CD14-positive monocyte (primary cell): Measurements from ENCODE around the gene KRTAP4-16. TPM values are rescaled to one million over a fixed set of nuclear protein-coding genes. Genes with fewer than 3 reads are reported as not detected.
"Not testable (repeated sequence)": the region's sequence is repeated elsewhere in the genome, so short reads cannot be mapped to it uniquely, and the experiment has no call there.

Experiments
- DNase-seq, 3 donors: peaks; one replicate each; pipeline ENCODE4 v3.0.0-alpha.2; 2011 to 2022
- H2AFZ ChIP-seq: 2 replicates; pipeline ENCODE4 v1.6.0; 2012; ENCODE audit warnings: mild to moderate bottlenecking, low read depth, low read length, inconsistent platforms; ENCODE audit not compliant: insufficient read depth, poor library complexity, severe bottlenecking
- H3K27ac ChIP-seq, 2 donors: 1 replicate in 1 of 2; 2 replicates in 1 of 2; pipeline ENCODE4 v1.5.1; 2012 to 2013; ENCODE audit warnings: low read length in 2 of 2, control low read depth in 1 of 2, inconsistent platforms in 1 of 2, low read depth in 1 of 2, mild to moderate bottlenecking in 1 of 2
- H3K27me3 ChIP-seq, 2 donors: one replicate each; pipeline versions ENCODE4 v1.6.0 to v1.6.1; 2011 to 2013; ENCODE audit warnings: low read length in 2 of 2; ENCODE audit not compliant: control insufficient read depth in 2 of 2, insufficient read depth in 2 of 2
- H3K36me3 ChIP-seq, 2 donors: replicated peaks in 1 of 2; 1 replicate in 1 of 2; 2 replicates in 1 of 2; pipeline versions ENCODE4 v1.5.1 to v1.6.1; 2012 to 2013; ENCODE audit warnings: low read length in 2 of 2, control low read depth in 1 of 2, inconsistent platforms in 1 of 2, mild to moderate bottlenecking in 1 of 2; ENCODE audit not compliant: insufficient read depth in 2 of 2, control insufficient read depth in 1 of 2
- H3K4me1 ChIP-seq, 2 donors: 1 replicate in 1 of 2; 2 replicates in 1 of 2; pipeline versions ENCODE4 v1.5.1 to v1.6.1; 2012 to 2013; ENCODE audit warnings: low read length in 2 of 2, control low read depth in 1 of 2, inconsistent platforms in 1 of 2, mild to moderate bottlenecking in 1 of 2, moderate library complexity in 1 of 2; ENCODE audit not compliant: insufficient read depth in 2 of 2, control insufficient read depth in 1 of 2
- H3K4me2 ChIP-seq: replicated peaks from 2 replicates; pipeline ENCODE3; 2012; ENCODE audit warnings: low read length, moderate library complexity, mild to moderate bottlenecking; ENCODE audit not compliant: poor library complexity, severe bottlenecking; ENCODE audit errors: extremely low read depth
- H3K4me3 ChIP-seq, 3 experiments: fragments of 200-600 bp in 1 of 3; sonication (generic) in 1 of 3; replicated peaks in 1 of 3; 1 replicate in 2 of 3; 2 replicates in 1 of 3; pipeline ENCODE4 v1.5.1; 2011 to 2013; ENCODE audit warnings: low read length in 3 of 3, mild to moderate bottlenecking in 3 of 3, control low read depth in 2 of 3, low read depth in 2 of 3, inconsistent platforms in 1 of 3, moderate library complexity in 1 of 3
- H3K79me2 ChIP-seq: 2 replicates; pipeline ENCODE4 v1.6.0; 2012; ENCODE audit warnings: mild to moderate bottlenecking, control low read depth, inconsistent platforms, low read length, moderate library complexity; ENCODE audit not compliant: insufficient read depth
- H3K9ac ChIP-seq: 2 replicates; pipeline ENCODE4 v1.6.0; 2017; ENCODE audit warnings: low read length, mild to moderate bottlenecking; ENCODE audit not compliant: insufficient read depth, poor library complexity, severe bottlenecking
- H3K9me3 ChIP-seq, 2 donors: replicated peaks in 1 of 2; 1 replicate in 1 of 2; 2 replicates in 1 of 2; pipeline versions ENCODE4 v1.5.1 to v1.6.1; 2012 to 2013; ENCODE audit warnings: low read length in 2 of 2, control low read depth in 1 of 2; ENCODE audit not compliant: control insufficient read depth in 1 of 2, insufficient read depth in 1 of 2
- H4K20me1 ChIP-seq: 2 replicates; pipeline ENCODE4 v1.6.0; 2012; ENCODE audit warnings: mild to moderate bottlenecking, low read length, control low read depth, moderate library complexity; ENCODE audit not compliant: insufficient read depth
- H3K27ac Mint-ChIP-seq, 7 donors: one replicate each; pipeline ENCODE4 v1.8.0; 2020; ENCODE audit warnings: mild to moderate bottlenecking in 7 of 7, mixed read lengths in 7 of 7, moderate library complexity in 6 of 7, inconsistent platforms in 2 of 7
- H3K27me3 Mint-ChIP-seq, 3 donors: one replicate each; pipeline ENCODE4 v1.8.0; 2021 to 2022; ENCODE audit warnings: low read depth in 3 of 3, mild to moderate bottlenecking in 3 of 3, mixed read lengths in 3 of 3, moderate library complexity in 3 of 3, inconsistent platforms in 1 of 3
- H3K36me3 Mint-ChIP-seq, 2 donors: one replicate each; pipeline ENCODE4 v1.8.0; 2020; ENCODE audit warnings: mixed read lengths in 2 of 2, inconsistent platforms in 1 of 2, mild to moderate bottlenecking in 1 of 2
- H3K4me1 Mint-ChIP-seq: one replicate; pipeline ENCODE4 v1.8.0; 2020; ENCODE audit warnings: mild to moderate bottlenecking, mixed read lengths
- H3K4me3 Mint-ChIP-seq, 2 donors: one replicate each; pipeline ENCODE4 v1.8.0; 2020; ENCODE audit warnings: mild to moderate bottlenecking in 2 of 2, mixed read lengths in 2 of 2, moderate library complexity in 1 of 2
- H3K9me3 Mint-ChIP-seq, 7 donors: one replicate each; pipeline ENCODE4 v1.8.0; 2020 to 2022; ENCODE audit warnings: mixed read lengths in 7 of 7, mild to moderate bottlenecking in 6 of 7, moderate library complexity in 6 of 7, inconsistent platforms in 2 of 7
- WGBS: methylation state at CpG from one replicate; pipeline ENCODE4 v1.1.5; 2013; ENCODE audit warnings: missing lambda C conversion rate; ENCODE audit not compliant: insufficient coverage; 5-methylcytosine and 5-hydroxymethylcytosine counted together
- intact Hi-C, 2 donors: fragments of 100-400 bp; cut with micrococcal nuclease; formaldehyde crosslinking; loops; one replicate each; pipeline versions ENCODE4 v1.15.0 to v1.15.1; 2023
- polyA plus RNA-seq, 3 donors: library from polyadenylated mRNA; depleted of rRNA in 1 of 3; unstranded in 2 of 3; stranded (reverse) in 1 of 3; fragments of 300-500 nt in 2 of 3; fragments of >200 nt in 1 of 3; fragmentation: Illumina TruSeq in 2 of 3; gene quantifications; 1 replicate in 2 of 3; 2 replicates in 1 of 3; pipeline ENCODE4 v1.2.3, GENCODE V29; 2012 to 2021
- TF ChIP-seq, protein P1 (sequence below): fragments of 200-600 bp; IDR thresholded peaks from one replicate; pipeline ENCODE4 v1.8.0; 2022; ENCODE audit warnings: antibody characterized with exemption, mild to moderate bottlenecking

KRTAP4-16 gene
- polyA plus RNA-seq, 3 donors, result not detected

DNA sequence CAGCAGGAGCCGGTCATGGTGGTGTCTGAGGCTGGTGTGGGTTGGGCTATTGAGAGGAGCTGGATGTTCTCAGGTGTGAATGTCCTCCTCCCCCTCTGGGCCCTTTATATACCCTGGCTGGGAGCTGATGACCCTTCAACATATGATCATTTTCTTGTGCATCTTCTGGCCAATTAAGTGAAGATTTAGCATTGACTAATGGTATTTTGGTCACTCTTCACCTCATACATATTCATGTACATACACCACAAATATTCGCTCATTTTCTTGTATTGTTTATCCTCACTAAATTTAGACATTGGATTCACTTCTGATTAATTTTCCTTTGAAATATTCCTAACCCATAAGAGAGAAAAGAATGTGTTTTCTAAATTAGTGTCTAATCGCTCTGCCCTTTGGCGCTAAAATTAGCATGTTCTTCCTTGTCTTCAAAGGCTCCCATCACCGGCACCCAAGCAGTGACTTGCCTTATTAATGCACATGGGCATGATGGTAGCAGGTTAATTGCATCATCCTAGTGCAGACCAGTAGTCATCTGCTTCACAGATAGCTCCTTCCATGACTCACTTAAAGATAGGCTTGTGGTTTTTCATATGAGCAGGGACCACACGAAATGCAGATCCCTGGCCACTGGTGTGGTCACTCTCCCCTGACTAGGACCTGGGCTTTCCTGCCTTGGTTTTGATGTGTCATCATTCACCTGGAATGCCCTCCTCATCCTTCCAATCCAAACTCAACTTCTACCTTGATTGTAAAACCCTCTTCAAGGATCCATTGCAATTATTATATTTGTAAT, 36.0 kb downstream of the KRTAP4-16 start, which contains the start of gene KRTAP2-4:
Gene KRTAP2-4 (minus strand): TSS at position 51 of the 796 bp plus-strand sequence. CDS start 34 bp downstream, at position 17.
- intact Hi-C loops, result no loop called here
- 77% methylated on average over 3 of the region's 6 CpGs for WGBS

DNA sequence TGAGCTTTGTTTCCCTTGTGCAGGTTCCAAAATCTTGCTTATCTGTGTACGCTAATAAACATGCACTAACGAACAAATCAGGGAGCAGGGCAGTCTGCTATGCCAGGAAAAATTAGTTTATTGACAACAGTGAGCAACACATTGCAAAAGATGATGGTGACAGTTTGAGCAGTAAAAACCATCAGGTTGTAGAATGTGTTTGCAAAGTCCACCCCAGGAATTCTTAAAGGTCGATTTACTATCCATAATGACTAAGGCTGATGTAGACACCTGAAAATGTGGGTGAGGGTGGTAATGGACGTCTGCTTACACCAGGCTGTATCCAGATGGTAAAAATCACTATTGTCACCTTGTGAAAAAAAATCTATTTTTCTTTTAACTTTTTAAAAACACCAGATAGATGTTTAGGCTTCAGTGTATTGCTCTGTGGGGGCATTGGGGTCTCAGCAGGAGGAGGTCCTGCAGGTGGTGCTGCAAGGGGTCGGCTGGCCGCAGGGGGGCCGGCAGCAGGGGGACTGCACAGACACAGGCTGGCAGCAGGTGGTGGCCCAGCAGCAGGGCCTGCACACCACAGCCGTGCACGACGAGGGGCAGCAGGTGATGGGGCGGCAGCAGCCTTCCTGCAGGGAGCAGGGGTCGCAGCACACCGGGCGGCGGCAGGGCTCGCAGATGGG, 36.9 kb downstream of the KRTAP4-16 start:
- not testable (repeated sequence) for H3K36me3 Mint-ChIP-seq, H3K9ac ChIP-seq, H3K4me2 ChIP-seq

More for the DNA sequence above, 36.0 kb downstream of the KRTAP4-16 start, which contains the start of gene KRTAP2-4:
- H3K36me3 Mint-ChIP-seq, result no peaks in the 10 kb centered on the region
- no peak within 1 kb of the TSS for H3K4me3 Mint-ChIP-seq
- no peaks in the 10 kb centered on the region for H3K4me1 Mint-ChIP-seq
- H3K4me1 ChIP-seq, result no peaks in the 10 kb centered on the region
- H3K27ac ChIP-seq, result no peak within 1 kb of the TSS
- H3K9me3 ChIP-seq, result no peaks in the 10 kb centered on the region
- no peaks in the 10 kb centered on the region for H4K20me1 ChIP-seq
- no peak within 1 kb of the TSS for H3K27ac Mint-ChIP-seq
- TF ChIP-seq, protein P1, sequence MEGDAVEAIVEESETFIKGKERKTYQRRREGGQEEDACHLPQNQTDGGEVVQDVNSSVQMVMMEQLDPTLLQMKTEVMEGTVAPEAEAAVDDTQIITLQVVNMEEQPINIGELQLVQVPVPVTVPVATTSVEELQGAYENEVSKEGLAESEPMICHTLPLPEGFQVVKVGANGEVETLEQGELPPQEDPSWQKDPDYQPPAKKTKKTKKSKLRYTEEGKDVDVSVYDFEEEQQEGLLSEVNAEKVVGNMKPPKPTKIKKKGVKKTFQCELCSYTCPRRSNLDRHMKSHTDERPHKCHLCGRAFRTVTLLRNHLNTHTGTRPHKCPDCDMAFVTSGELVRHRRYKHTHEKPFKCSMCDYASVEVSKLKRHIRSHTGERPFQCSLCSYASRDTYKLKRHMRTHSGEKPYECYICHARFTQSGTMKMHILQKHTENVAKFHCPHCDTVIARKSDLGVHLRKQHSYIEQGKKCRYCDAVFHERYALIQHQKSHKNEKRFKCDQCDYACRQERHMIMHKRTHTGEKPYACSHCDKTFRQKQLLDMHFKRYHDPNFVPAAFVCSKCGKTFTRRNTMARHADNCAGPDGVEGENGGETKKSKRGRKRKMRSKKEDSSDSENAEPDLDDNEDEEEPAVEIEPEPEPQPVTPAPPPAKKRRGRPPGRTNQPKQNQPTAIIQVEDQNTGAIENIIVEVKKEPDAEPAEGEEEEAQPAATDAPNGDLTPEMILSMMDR, result no peak
- H3K36me3 ChIP-seq, result no peaks in the 10 kb centered on the region
- H3K4me3 ChIP-seq, result no peak within 1 kb of the TSS
- peaks cover 1 to 8% (median 5%) of the 10 kb centered on the region in 3 donors for H3K27me3 Mint-ChIP-seq
- H3K79me2 ChIP-seq, result no peaks in the 10 kb centered on the region
- peaks cover 0 to 2% (median 0%) of the 10 kb centered on the region in 7 donors for H3K9me3 Mint-ChIP-seq
- no peak within 1 kb of the TSS for H3K4me2 ChIP-seq
- H3K27me3 ChIP-seq, result peaks cover 4 to 7% of the 10 kb centered on the region in 2 donors
- peak in 1 of 3 donors; percentile 26 for DNase-seq
- H3K9ac ChIP-seq, result no peak within 1 kb of the TSS
- no peak within 1 kb of the TSS for H2AFZ ChIP-seq

More for the DNA sequence above, 36.9 kb downstream of the KRTAP4-16 start:
- H3K4me1 ChIP-seq, H3K27ac Mint-ChIP-seq, H3K27ac ChIP-seq, H2AFZ ChIP-seq, H3K36me3 ChIP-seq, H3K9me3 ChIP-seq, H3K79me2 ChIP-seq, DNase-seq, H3K4me3 Mint-ChIP-seq, H4K20me1 ChIP-seq, H3K9me3 Mint-ChIP-seq, H3K4me3 ChIP-seq, H3K4me1 Mint-ChIP-seq, intact Hi-C loops: not testable (repeated sequence)
- peaks cover 13 to 15% of the 10 kb centered on the region in 2 donors for H3K27me3 ChIP-seq
- 94% methylated on average over 2 of the region's 16 CpGs for WGBS
- H3K27me3 Mint-ChIP-seq, result peaks cover 4 to 15% (median 12%) of the 10 kb centered on the region in 3 donors
